ENCODE results near the gene SMU1. TPM values are rescaled to one million over a fixed set of nuclear protein-coding genes. Genes with fewer than 3 reads are reported as not detected.

The SMU1 gene
- total and polyA plus RNA-seq, 2 donors (not counting 1 experiment from before 2014, with no cell fraction given), result 19.1 to 31.0 TPM

DNA sequence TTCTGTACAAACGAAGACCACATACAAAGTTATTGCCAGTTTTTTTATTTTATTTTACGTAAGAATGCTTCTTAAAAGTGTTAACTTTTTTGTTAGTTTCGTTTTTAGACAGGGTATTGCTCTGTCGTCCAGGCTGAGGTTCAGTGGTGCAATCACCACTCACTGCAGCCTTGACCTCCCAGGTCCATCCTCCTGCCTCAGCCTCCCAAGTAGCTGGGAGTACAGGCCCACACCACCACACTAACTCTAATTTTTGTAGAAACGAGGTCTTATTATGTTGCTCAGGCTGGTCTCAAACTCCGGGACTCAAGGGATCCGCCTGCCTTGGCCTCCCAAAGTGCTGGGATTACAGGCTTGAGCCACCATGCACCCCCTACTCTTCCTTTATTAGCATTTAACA, 53.7 kb downstream of the SMU1 start:
- H4K20me1 ChIP-seq (ENCODE audit: control insufficient read depth, extremely low read depth, insufficient read depth, low read length), result peaks cover 3% of the 10 kb centered on the region
- DNase-seq (ENCODE audit: low read depth in 2 of 2), result no peak
- no peaks in the 10 kb centered on the region for H3K4me1 ChIP-seq (ENCODE audit: control insufficient read depth, extremely low read depth, insufficient read depth, low read length)
- H3K27ac ChIP-seq (ENCODE audit: insufficient read depth, low read length), result peak overlapping the region; percentile 7
- no peak overlapping the region for H2AFZ ChIP-seq (ENCODE audit: low read length)
- H3K9me3 ChIP-seq (ENCODE audit: control insufficient read depth, insufficient read depth, low read depth, low read length), result no peaks in the 10 kb centered on the region
- no peak overlapping the region for H3K9ac ChIP-seq (ENCODE audit: insufficient read depth, low read length)
- peaks cover 52% of the 10 kb centered on the region for H3K79me2 ChIP-seq (ENCODE audit: control insufficient read depth, insufficient read depth, low read length)
- H3K27me3 ChIP-seq (ENCODE audit: control insufficient read depth, insufficient read depth, low read length), result no peaks in the 10 kb centered on the region
- H3K4me3 ChIP-seq (replicated peaks in 1 of 4; ENCODE audit: control extremely low read depth in 1 of 4, insufficient read depth in 1 of 4, low read depth in 3 of 4, low read length in 4 of 4), result peak overlapping the region in 1 of 4 experiments; percentile 2
- H3K36me3 ChIP-seq (ENCODE audit: control insufficient read depth, insufficient read depth, low read length), result peaks cover 2% of the 10 kb centered on the region
- no peak for TF ChIP-seq EZH2 (IDR thresholded peaks at IDR 0.05; ENCODE audit: low read length, missing control alignments)
- no peak for TF ChIP-seq CTCF (conservative IDR thresholded peaks at IDR 0.05 in 1 of 2, IDR thresholded peaks at IDR 0.05 in 1 of 2; ENCODE audit: low read depth in 1 of 2, low read length in 2 of 2)
- H3K4me2 ChIP-seq (ENCODE audit: extremely low read depth, insufficient read depth, low read length), result peak overlapping the region; percentile 23

DNA sequence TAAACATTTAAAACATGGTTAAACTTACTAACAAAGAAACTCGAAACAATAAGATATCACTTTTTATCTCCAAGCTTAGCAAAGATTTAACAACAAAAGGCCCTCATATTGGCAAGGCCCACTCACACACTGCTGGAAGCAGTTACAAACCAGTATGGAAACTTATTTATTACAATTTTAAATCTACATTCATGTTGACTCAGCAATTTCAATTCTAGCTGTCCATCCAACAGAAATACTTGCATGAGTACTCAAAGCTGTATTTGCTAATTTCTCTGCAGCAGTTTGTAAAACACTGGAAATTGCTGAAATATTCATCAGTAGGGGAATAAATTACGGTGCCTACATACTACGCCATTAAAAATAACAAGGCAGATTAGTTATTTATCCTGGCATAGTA, 54.2 kb downstream of the SMU1 start:
- Histone ChIP-seq H4K20me1 (ENCODE audit: control insufficient read depth, extremely low read depth, insufficient read depth, low read length) (peaks cover 3% of the 10 kb centered on the region), H3K9me3 (ENCODE audit: control insufficient read depth, insufficient read depth, low read depth, low read length) (no peaks in the 10 kb centered on the region), H3K27me3 (ENCODE audit: control insufficient read depth, insufficient read depth, low read length) (no peaks in the 10 kb centered on the region), H3K36me3 (ENCODE audit: control insufficient read depth, insufficient read depth, low read length) (peaks cover 2% of the 10 kb centered on the region), H2AFZ (ENCODE audit: low read length) (no peak overlapping the region), H3K27ac (ENCODE audit: insufficient read depth, low read length) (no peak overlapping the region), H3K4me1 (ENCODE audit: control insufficient read depth, extremely low read depth, insufficient read depth, low read length) (no peaks in the 10 kb centered on the region), H3K9ac (ENCODE audit: insufficient read depth, low read length) (no peak overlapping the region), H3K4me3 (replicated peaks in 1 of 4; ENCODE audit: control extremely low read depth in 1 of 4, insufficient read depth in 1 of 4, low read depth in 3 of 4, low read length in 4 of 4) (peak overlapping the region in 1 of 4 experiments; percentile 2), H3K79me2 (ENCODE audit: control insufficient read depth, insufficient read depth, low read length) (peaks cover 47% of the 10 kb centered on the region), H3K4me2 (ENCODE audit: extremely low read depth, insufficient read depth, low read length) (peak overlapping the region; percentile 15)
- no peak for DNase-seq (ENCODE audit: low read depth in 2 of 2)
- TF ChIP-seq CTCF (conservative IDR thresholded peaks at IDR 0.05 in 1 of 2, IDR thresholded peaks at IDR 0.05 in 1 of 2; ENCODE audit: low read depth in 1 of 2, low read length in 2 of 2) (no peak), EZH2 (IDR thresholded peaks at IDR 0.05; ENCODE audit: low read length, missing control alignments) (no peak)

DNA sequence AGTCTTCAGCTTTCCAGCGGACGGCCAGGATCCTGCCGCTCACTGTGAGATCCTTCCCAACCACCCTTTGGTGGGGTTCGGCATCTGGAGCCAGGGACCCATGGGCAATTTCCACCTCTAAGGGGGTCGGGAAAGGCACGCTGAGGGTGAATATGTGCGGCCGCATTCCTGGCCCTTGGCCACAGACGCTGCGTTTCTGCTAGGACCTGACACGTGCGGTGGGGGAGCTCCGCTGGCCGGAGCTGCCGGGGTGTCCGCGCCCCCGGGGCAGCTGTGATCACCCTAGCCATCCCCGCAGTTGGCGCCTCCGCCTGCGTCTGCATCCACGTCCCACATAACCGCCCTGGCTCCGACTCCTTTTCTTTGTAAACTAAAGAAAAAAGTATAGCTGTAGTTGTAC, 56.7 kb downstream of the SMU1 start:
- no peaks in the 10 kb centered on the region for H4K20me1 ChIP-seq (ENCODE audit: control insufficient read depth, extremely low read depth, insufficient read depth, low read length)
- H3K36me3 ChIP-seq (ENCODE audit: control insufficient read depth, insufficient read depth, low read length), result peaks cover 2% of the 10 kb centered on the region
- no peaks in the 10 kb centered on the region for H3K4me1 ChIP-seq (ENCODE audit: control insufficient read depth, extremely low read depth, insufficient read depth, low read length)
- H3K27me3 ChIP-seq (ENCODE audit: control insufficient read depth, insufficient read depth, low read length), result no peaks in the 10 kb centered on the region
- H3K79me2 ChIP-seq (ENCODE audit: control insufficient read depth, insufficient read depth, low read length), result peaks cover 26% of the 10 kb centered on the region
- no peak overlapping the region for H2AFZ ChIP-seq (ENCODE audit: low read length)
- TF ChIP-seq CTCF (conservative IDR thresholded peaks at IDR 0.05 in 1 of 2, IDR thresholded peaks at IDR 0.05 in 1 of 2; ENCODE audit: low read depth in 1 of 2, low read length in 2 of 2) (no peak), EZH2 (IDR thresholded peaks at IDR 0.05; ENCODE audit: low read length, missing control alignments) (no peak)
- H3K27ac ChIP-seq (ENCODE audit: insufficient read depth, low read length), result no peak overlapping the region
- H3K9me3 ChIP-seq (ENCODE audit: control insufficient read depth, insufficient read depth, low read depth, low read length), result no peaks in the 10 kb centered on the region
- no peak overlapping the region for H3K4me3 ChIP-seq (replicated peaks in 1 of 4; ENCODE audit: control extremely low read depth in 1 of 4, insufficient read depth in 1 of 4, low read depth in 3 of 4, low read length in 4 of 4)
- H3K4me2 ChIP-seq (ENCODE audit: extremely low read depth, insufficient read depth, low read length), result no peak overlapping the region
- no peak for DNase-seq (ENCODE audit: low read depth in 2 of 2)
- H3K9ac ChIP-seq (ENCODE audit: insufficient read depth, low read length), result no peak overlapping the region
